HFF-Myc (cell line): ENCODE data around the gene SYN1.

Experiments used
- DNase-seq: peaks from one replicate; pipeline ENCODE4 v3.0.0-alpha.2; 2011; ENCODE audit warnings: low read depth; ENCODE audit errors: extremely low read depth
- H3K4me3 ChIP-seq: replicated peaks from 2 replicates; pipeline ENCODE4 v1.5.1; 2011; ENCODE audit warnings: low read depth, mild to moderate bottlenecking, control low read depth, low read length
- TF ChIP-seq, protein P1 (sequence below): IDR thresholded peaks from 2 replicates; pipeline ENCODE4 v1.5.1; 2012; ENCODE audit warnings: mild to moderate bottlenecking, low read depth, low read length, control low read depth; ENCODE audit errors: missing control alignments

SYN1 gene

DNA sequence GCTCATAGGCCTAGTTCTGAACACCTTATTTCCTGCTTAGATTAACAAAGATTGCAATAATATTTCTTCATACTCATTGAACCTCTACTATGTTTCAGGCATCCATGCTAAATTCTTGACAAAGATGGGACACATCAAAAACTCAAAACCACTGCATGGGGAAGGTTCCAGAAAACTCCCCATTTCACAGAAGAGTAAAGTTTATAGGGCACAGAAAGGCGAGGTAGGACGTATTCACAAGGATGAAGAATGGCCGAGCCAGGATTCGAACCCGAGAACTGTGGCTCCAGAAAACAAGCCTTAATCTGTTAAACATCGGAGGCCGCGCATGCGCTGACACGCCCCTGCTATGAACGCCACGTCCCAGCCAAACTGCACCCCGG lies 38.6 kb upstream of the SYN1 start:
- H3K4me3 ChIP-seq = peak overlapping the region; percentile 53
- DNase-seq = no peak
- TF ChIP-seq, protein P1, sequence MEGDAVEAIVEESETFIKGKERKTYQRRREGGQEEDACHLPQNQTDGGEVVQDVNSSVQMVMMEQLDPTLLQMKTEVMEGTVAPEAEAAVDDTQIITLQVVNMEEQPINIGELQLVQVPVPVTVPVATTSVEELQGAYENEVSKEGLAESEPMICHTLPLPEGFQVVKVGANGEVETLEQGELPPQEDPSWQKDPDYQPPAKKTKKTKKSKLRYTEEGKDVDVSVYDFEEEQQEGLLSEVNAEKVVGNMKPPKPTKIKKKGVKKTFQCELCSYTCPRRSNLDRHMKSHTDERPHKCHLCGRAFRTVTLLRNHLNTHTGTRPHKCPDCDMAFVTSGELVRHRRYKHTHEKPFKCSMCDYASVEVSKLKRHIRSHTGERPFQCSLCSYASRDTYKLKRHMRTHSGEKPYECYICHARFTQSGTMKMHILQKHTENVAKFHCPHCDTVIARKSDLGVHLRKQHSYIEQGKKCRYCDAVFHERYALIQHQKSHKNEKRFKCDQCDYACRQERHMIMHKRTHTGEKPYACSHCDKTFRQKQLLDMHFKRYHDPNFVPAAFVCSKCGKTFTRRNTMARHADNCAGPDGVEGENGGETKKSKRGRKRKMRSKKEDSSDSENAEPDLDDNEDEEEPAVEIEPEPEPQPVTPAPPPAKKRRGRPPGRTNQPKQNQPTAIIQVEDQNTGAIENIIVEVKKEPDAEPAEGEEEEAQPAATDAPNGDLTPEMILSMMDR = no peak

DNA sequence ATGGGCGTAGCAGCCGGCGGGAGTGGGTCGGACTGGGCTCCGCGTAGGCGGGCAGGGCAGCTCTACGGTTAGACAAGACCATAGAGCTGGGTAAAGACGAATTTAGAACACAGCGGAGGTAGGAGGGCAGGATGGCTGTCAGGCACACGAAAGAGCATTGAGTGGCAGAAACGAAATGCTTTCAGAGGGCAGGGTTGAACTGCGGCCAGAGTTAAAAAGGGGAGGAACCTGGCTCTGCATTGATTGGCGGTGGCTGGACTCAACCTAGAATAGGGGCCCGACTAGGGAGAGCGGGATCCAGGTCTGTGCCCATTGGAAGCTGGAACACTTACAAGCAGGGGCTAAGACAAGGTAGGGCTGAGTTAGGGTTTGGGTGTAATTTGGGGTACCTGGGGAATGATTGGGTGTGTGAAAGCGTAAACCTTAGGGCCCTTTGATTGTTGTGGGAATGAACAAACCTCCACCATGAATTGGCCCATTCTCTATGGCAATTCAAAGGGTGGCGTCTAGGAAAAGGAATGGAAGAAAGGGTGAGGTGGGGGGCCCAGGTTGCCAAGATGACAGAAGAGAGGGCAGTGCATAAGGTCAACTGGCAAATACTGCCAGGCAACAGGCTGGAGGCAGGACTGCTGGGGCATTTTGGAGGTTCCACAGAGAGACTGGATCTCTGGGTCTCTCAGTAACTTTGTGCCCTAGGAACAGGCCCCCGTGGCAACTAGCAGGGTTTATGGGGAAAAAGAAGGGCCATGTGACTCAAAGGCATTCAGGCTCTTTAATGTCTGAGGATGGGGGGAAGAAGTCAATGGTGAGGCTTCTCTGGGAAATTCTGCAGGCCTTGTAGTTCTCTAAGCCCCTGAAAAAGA lies 31.6 kb upstream of the SYN1 start:
- TF ChIP-seq, protein P1 = no peak
- peak overlapping the region; percentile 34 for H3K4me3 ChIP-seq
- DNase-seq = no peak

DNA sequence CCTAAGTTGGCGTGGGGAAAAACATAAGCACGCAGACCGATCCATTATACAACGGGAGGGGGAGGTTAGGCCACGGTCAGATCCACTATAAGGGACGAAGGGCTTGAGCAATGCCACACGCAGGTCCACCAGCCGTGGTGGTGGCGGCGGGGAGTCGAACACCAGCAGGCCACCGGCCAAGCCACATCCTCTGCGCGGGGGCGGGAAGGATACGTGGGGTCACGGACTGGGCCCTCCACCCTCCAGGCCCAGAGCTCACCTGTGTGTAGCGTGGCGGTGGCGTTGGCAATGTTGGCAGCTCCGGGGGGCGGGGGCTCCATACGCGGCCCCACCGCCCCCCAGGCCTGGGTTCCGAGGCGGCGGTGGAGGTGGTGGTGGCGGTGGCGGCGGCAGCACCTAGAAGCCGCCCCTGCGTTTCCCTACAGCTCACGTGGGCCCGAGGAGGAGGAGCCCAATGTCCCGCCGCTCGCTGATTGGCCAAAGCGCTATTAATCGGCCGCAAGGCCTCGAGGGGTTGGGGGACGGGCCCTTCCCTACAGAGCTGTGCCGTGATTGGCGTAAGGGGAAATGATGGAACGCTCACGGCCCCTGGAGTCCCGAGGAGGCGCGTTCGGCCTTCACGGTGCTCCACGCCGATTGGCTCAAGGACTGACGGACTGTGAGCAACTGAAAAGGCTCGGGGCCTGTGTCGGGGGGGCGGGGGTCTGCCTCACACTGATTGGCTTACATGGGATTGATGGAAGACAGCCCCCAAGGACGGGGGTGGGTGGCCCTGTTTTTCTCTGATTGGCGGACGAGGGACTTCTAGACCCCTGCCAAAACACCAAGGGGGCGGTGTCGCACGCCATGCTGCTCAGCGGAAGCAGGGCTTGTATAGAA lies 30.7 kb upstream of the SYN1 start, which contains the start of gene ELK1:
Gene ELK1 (minus strand): TSS at position 400 of the 879 bp plus-strand sequence. CDS start 9,122 bp downstream, outside the sequence.
- peak within 1 kb of the TSS; percentile 63 for H3K4me3 ChIP-seq
- TF ChIP-seq, protein P1 = no peak
- DNase-seq = peak; percentile 89

DNA sequence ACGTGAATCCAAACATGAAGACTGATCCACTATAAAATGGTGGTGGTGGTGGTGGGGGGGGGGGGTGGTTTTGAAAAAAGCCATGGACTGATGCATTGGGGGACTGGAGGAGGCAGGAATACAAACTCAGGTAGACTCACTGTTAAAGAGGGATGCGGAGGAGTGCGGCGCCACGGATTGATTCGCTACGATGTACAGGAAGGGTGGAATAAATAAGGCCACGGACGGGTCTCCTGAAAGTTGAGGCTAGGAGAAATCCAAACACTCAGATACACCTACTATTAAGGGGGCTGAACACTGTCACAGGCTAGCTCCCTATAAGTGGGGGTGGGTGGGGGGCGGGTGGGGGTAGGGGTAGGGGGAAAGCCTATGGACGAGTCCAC lies 30.1 kb upstream of the SYN1 start:
- DNase-seq = no peak
- peak overlapping the region; percentile 63 for H3K4me3 ChIP-seq
- TF ChIP-seq, protein P1 = no peak

DNA sequence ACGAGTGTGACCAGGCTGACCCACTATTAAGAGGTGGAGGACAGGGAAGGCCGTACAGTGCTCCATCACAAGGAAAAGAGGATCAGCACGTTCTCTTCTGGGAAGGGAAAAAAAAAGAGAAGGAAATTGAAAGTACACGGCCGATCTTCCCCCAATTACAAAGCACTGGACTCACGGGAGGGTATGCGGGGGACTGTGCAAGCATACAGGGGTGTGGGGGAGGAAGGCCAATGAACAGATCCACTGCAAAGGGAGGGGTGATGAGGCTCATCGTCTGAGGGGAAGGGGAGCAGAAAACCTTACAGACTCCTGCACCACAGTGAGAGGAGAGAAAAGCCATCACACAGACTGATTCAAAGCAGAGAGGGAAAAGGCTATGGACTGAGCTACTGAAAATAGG lies 29.6 kb upstream of the SYN1 start:
- TF ChIP-seq, protein P1 = no peak
- no peak for DNase-seq
- H3K4me3 ChIP-seq = peak overlapping the region; percentile 63

DNA sequence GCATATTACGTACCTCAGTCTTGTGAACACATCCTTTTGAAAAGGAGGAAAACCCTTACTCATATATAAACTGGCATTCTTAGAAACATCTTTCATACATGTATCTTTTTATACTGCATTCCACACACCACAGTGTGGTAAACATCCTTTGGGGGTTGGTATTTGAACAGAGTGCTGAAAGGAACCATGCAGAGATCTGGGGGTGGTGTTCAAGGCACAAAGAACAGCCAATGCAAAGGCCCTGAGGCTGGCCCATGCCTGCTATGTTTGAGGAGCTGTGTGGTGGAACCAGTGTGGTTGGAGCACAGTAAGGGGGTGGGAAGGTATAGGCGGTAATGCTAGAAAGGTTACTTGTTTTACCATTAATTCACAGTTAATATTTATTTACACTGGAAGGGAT lies 28.7 kb upstream of the SYN1 start:
- peak overlapping the region; percentile 63 for H3K4me3 ChIP-seq
- no peak for DNase-seq
- TF ChIP-seq, protein P1 = no peak
